ENCODE results near the gene ATP11A.

The ATP11A gene

GRCh38 chr13:112822851-112823250 lies 133.0 kb downstream of the ATP11A start:
- H3K9ac ChIP-seq (ENCODE audit: insufficient read length) = no peak overlapping the region
- H3K36me3 ChIP-seq (ENCODE audit: insufficient read depth, low read length) = peaks cover 39% of the 10 kb centered on the region; the same call in 1 of the 2 replicates
- no peak for DNase-seq (ENCODE audit: low read depth, low spot score)
- H3K27ac ChIP-seq = no peak overlapping the region
- no peaks in the 10 kb centered on the region for H3K9me3 ChIP-seq (ENCODE audit: low read depth, low read length)
- no peak overlapping the region for H3K4me3 ChIP-seq
- TF ChIP-seq POLR2AphosphoS5 (IDR thresholded peaks at IDR 0.05; ENCODE audit: borderline replicate concordance, low read depth, low read length) = no peak
- no peak for TF ChIP-seq EZH2 (IDR thresholded peaks at IDR 0.05)
- no peak for TF ChIP-seq FOXP2 (optimal IDR thresholded peaks at IDR 0.05; ENCODE audit: control extremely low read depth, extremely low read length, insufficient read depth)

- TF ChIP-seq EZH2 (IDR thresholded peaks at IDR 0.05) (no peak), FOXP2 (optimal IDR thresholded peaks at IDR 0.05; ENCODE audit: control extremely low read depth, extremely low read length, insufficient read depth) (no peak), POLR2AphosphoS5 (IDR thresholded peaks at IDR 0.05; ENCODE audit: borderline replicate concordance, low read depth, low read length) (no peak)
- Histone ChIP-seq H3K4me3 (no peak overlapping the region), H3K36me3 (ENCODE audit: insufficient read depth, low read length) (peaks cover 37% of the 10 kb centered on the region; the same call in 1 of the 2 replicates), H3K9ac (ENCODE audit: insufficient read length) (no peak overlapping the region), H3K27ac (no peak overlapping the region), H3K9me3 (ENCODE audit: low read depth, low read length) (no peaks in the 10 kb centered on the region)
- DNase-seq (ENCODE audit: low read depth, low spot score) = no peak
Measured at GRCh38 chr13:112824429-112824828, 134.6 kb downstream of the ATP11A start.

GRCh38 chr13:112825071-112825470 lies 135.2 kb downstream of the ATP11A start:
- Histone ChIP-seq H3K36me3 (ENCODE audit: insufficient read depth, low read length) (peaks cover 31% of the 10 kb centered on the region; the same call in 1 of the 2 replicates), H3K4me3 (no peak overlapping the region), H3K9me3 (ENCODE audit: low read depth, low read length) (no peaks in the 10 kb centered on the region), H3K27ac (no peak overlapping the region), H3K9ac (ENCODE audit: insufficient read length) (no peak overlapping the region)
- TF ChIP-seq FOXP2 (optimal IDR thresholded peaks at IDR 0.05; ENCODE audit: control extremely low read depth, extremely low read length, insufficient read depth) = no peak
- no peak for TF ChIP-seq EZH2 (IDR thresholded peaks at IDR 0.05)
- no peak for TF ChIP-seq POLR2AphosphoS5 (IDR thresholded peaks at IDR 0.05; ENCODE audit: borderline replicate concordance, low read depth, low read length)
- no peak for DNase-seq (ENCODE audit: low read depth, low spot score)

GRCh38 chr13:112825875-112826274 lies 136.0 kb downstream of the ATP11A start:
- TF ChIP-seq EZH2 (IDR thresholded peaks at IDR 0.05) (no peak), FOXP2 (optimal IDR thresholded peaks at IDR 0.05; ENCODE audit: control extremely low read depth, extremely low read length, insufficient read depth) (no peak), POLR2AphosphoS5 (IDR thresholded peaks at IDR 0.05; ENCODE audit: borderline replicate concordance, low read depth, low read length) (no peak)
- Histone ChIP-seq H3K9me3 (ENCODE audit: low read depth, low read length) (no peaks in the 10 kb centered on the region), H3K27ac (no peak overlapping the region), H3K4me3 (no peak overlapping the region), H3K9ac (ENCODE audit: insufficient read length) (no peak overlapping the region), H3K36me3 (ENCODE audit: insufficient read depth, low read length) (peaks cover 30% of the 10 kb centered on the region; the same call in 1 of the 2 replicates)
- no peak for DNase-seq (ENCODE audit: low read depth, low spot score)

GRCh38 chr13:112826565-112826964 lies 136.7 kb downstream of the ATP11A start:
- peaks cover 35% of the 10 kb centered on the region; the same call in 1 of the 2 replicates for H3K36me3 ChIP-seq (ENCODE audit: insufficient read depth, low read length)
- no peak overlapping the region for H3K4me3 ChIP-seq
- TF ChIP-seq FOXP2 (optimal IDR thresholded peaks at IDR 0.05; ENCODE audit: control extremely low read depth, extremely low read length, insufficient read depth) = no peak
- no peak for TF ChIP-seq EZH2 (IDR thresholded peaks at IDR 0.05)
- no peak for TF ChIP-seq POLR2AphosphoS5 (IDR thresholded peaks at IDR 0.05; ENCODE audit: borderline replicate concordance, low read depth, low read length)

GRCh38 chr13:112828082-112828699 lies 138.4 kb downstream of the ATP11A start:
- Histone ChIP-seq H3K9me3 (ENCODE audit: low read depth, low read length) (no peaks in the 10 kb centered on the region), H3K36me3 (ENCODE audit: insufficient read depth, low read length) (peaks cover 42% of the 10 kb centered on the region; the same call in 1 of the 2 replicates), H3K27ac (no peak overlapping the region), H3K9ac (ENCODE audit: insufficient read length) (no peak overlapping the region), H3K4me3 (no peak overlapping the region)
- no peak for TF ChIP-seq POLR2AphosphoS5 (IDR thresholded peaks at IDR 0.05; ENCODE audit: borderline replicate concordance, low read depth, low read length)
- no peak for TF ChIP-seq EZH2 (IDR thresholded peaks at IDR 0.05)
- no peak for DNase-seq (ENCODE audit: low read depth, low spot score)

More at GRCh38 chr13:112826565-112826964, 136.7 kb downstream of the ATP11A start:
- Histone ChIP-seq H3K27ac (no peak overlapping the region), H3K9ac (ENCODE audit: insufficient read length) (no peak overlapping the region), H3K9me3 (ENCODE audit: low read depth, low read length) (no peaks in the 10 kb centered on the region)
- DNase-seq (ENCODE audit: low read depth, low spot score) = no peak

GRCh38 chr13:112828756-112829155 lies 138.9 kb downstream of the ATP11A start:
- Histone ChIP-seq H3K9me3 (ENCODE audit: low read depth, low read length) (no peaks in the 10 kb centered on the region), H3K27ac (no peak overlapping the region), H3K36me3 (ENCODE audit: insufficient read depth, low read length) (peaks cover 38% of the 10 kb centered on the region; the same call in 1 of the 2 replicates), H3K4me3 (no peak overlapping the region), H3K9ac (ENCODE audit: insufficient read length) (no peak overlapping the region)
- TF ChIP-seq FOXP2 (optimal IDR thresholded peaks at IDR 0.05; ENCODE audit: control extremely low read depth, extremely low read length, insufficient read depth) (no peak), POLR2AphosphoS5 (IDR thresholded peaks at IDR 0.05; ENCODE audit: borderline replicate concordance, low read depth, low read length) (no peak), EZH2 (IDR thresholded peaks at IDR 0.05) (no peak)
- DNase-seq (ENCODE audit: low read depth, low spot score) = no peak

- H3K9me3 ChIP-seq (ENCODE audit: low read depth, low read length) = no peaks in the 10 kb centered on the region
- H3K27ac ChIP-seq = no peak overlapping the region
- no peak for DNase-seq (ENCODE audit: low read depth, low spot score)
- no peak overlapping the region for H3K4me3 ChIP-seq
- TF ChIP-seq FOXP2 (optimal IDR thresholded peaks at IDR 0.05; ENCODE audit: control extremely low read depth, extremely low read length, insufficient read depth) = no peak
- TF ChIP-seq POLR2AphosphoS5 (IDR thresholded peaks at IDR 0.05; ENCODE audit: borderline replicate concordance, low read depth, low read length) = no peak
- H3K36me3 ChIP-seq (ENCODE audit: insufficient read depth, low read length) = peaks cover 31% of the 10 kb centered on the region
- H3K9ac ChIP-seq (ENCODE audit: insufficient read length) = no peak overlapping the region
Measured at GRCh38 chr13:112831196-112831595, 141.4 kb downstream of the ATP11A start.

GRCh38 chr13:112831801-112832200 lies 142.0 kb downstream of the ATP11A start:
- no peak for DNase-seq (ENCODE audit: low read depth, low spot score)
- H3K9ac ChIP-seq (ENCODE audit: insufficient read length) = no peak overlapping the region
- H3K36me3 ChIP-seq (ENCODE audit: insufficient read depth, low read length) = peaks cover 33% of the 10 kb centered on the region
- H3K4me3 ChIP-seq = no peak overlapping the region
- no peak overlapping the region for H3K27ac ChIP-seq
- no peak for TF ChIP-seq FOXP2 (optimal IDR thresholded peaks at IDR 0.05; ENCODE audit: control extremely low read depth, extremely low read length, insufficient read depth)
- TF ChIP-seq EZH2 (IDR thresholded peaks at IDR 0.05) = no peak
- no peak for TF ChIP-seq POLR2AphosphoS5 (IDR thresholded peaks at IDR 0.05; ENCODE audit: borderline replicate concordance, low read depth, low read length)
- H3K9me3 ChIP-seq (ENCODE audit: low read depth, low read length) = no peaks in the 10 kb centered on the region
